Retinal pigment epithelial cell (primary cell): ENCODE measurements around the gene SPSB3.

Experiments used
- DNase-seq: peaks from one replicate; pipeline ENCODE4 v3.0.0-alpha.2; 2010; ENCODE audit warnings: low read depth
- H3K4me3 ChIP-seq: 2 replicates; pipeline ENCODE4 v1.5.1; 2011; ENCODE audit warnings: mild to moderate bottlenecking, low read length, control low read depth, moderate library complexity
- TF ChIP-seq, protein P1 (sequence below): conservative IDR thresholded peaks from 2 replicates; pipeline ENCODE4 v1.5.1; 2011; ENCODE audit warnings: low read depth, low read length, control low read depth, inconsistent platforms

Gene SPSB3

GRCh38 chr16:1744338-1744840 is 38.0 kb downstream of the SPSB3 start:
- no peak for DNase-seq
- no peak overlapping the region for H3K4me3 ChIP-seq
- TF ChIP-seq, protein P1, sequence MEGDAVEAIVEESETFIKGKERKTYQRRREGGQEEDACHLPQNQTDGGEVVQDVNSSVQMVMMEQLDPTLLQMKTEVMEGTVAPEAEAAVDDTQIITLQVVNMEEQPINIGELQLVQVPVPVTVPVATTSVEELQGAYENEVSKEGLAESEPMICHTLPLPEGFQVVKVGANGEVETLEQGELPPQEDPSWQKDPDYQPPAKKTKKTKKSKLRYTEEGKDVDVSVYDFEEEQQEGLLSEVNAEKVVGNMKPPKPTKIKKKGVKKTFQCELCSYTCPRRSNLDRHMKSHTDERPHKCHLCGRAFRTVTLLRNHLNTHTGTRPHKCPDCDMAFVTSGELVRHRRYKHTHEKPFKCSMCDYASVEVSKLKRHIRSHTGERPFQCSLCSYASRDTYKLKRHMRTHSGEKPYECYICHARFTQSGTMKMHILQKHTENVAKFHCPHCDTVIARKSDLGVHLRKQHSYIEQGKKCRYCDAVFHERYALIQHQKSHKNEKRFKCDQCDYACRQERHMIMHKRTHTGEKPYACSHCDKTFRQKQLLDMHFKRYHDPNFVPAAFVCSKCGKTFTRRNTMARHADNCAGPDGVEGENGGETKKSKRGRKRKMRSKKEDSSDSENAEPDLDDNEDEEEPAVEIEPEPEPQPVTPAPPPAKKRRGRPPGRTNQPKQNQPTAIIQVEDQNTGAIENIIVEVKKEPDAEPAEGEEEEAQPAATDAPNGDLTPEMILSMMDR, result no peak

- TF ChIP-seq, protein P1, result no peak
- no peak for DNase-seq
- H3K4me3 ChIP-seq, result no peak overlapping the region
Measured at GRCh38 chr16:1743376-1744337, 38.7 kb downstream of the SPSB3 start.

DNA sequence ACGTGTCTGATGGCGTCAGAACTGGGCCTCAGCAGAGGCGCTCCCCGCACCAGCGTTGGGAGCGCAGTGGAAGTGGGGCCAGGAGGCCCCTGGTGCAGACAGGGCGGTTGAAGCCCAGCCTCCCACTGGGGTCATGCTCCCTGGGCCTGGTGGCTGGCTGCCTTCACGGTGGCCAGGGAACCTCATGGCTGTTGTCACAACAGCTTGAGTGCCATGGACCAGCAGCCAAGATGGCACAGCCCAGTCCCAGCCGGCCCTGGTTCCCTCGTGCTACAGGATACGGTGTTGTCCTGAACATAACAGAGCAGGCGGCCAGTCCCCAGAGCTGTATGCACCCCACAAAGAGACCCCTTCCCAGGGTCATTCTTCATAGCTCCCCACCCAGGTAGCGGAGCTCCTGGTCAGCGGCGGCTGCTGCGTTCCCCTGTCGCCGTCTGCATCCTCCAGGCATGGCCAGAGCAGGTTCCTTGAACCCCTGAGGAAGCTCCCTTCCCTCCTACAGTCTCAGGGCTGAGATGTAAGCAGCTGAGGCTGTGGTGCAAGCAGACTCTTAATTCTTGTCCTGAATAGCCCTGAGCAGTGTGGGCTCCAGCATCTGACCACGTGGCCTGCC is 40.7 kb downstream of the SPSB3 start:
- no peak for DNase-seq
- no peak overlapping the region for H3K4me3 ChIP-seq

DNA sequence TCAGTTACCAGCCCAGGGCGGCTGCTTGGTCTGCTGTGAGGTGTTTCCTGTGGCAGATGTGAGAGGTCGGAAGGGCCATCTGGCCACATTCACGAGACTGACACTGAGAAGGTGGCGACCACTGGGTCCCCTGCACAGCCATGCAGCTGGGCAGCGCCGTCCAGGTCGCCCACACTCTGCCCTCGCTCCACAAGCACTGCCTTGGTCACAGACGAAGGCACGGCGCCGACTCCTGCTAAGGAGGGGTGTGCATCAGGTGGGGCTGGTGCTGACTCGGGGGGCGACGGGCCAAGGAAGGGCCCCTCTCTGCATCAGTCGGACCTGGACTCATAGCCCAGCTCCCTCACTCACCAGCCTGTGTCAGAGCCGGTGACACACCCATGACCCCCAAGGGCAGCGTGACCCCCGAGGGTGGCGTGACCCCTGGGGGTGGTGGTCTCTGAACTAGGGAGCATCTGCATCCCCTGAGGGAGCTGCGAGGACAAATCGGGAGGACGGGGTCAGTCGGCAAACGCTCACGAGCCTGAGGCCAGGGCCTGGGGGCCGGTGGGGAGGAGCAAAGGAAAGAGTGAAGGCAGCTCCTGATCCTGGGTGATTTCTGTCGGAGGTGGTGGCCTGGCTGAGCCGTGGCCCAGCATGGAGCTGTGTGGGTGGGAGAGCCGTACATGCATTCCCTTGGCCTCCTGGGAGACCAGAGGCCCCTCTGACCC is 41.4 kb downstream of the SPSB3 start:
- no peak overlapping the region for H3K4me3 ChIP-seq
- TF ChIP-seq, protein P1, result no peak
- no peak for DNase-seq

More for the DNA sequence above, 40.7 kb downstream of the SPSB3 start:
- TF ChIP-seq, protein P1, result no peak

DNA sequence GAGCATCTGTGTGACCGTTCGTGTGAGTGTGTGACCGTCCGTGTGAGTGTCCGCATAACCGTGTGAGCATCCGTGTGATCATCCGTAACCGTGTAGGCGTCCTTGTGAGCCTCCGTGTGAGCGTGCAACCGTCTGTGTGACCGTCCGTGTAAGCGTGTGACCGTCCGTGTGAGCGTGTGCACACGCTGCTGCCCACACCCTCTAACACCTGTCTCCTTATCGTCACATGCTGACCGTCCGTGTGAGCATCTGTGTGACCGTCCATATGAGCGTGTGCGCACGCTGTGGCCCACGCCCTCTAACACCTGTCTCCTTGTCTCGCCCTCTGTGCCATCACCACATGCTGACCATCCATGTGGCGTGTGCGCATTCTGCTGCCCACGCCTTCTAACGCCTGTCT is 42.1 kb downstream of the SPSB3 start:
- DNase-seq, result no peak
- TF ChIP-seq, protein P1, result no peak
- no peak overlapping the region for H3K4me3 ChIP-seq

GRCh38 chr16:1734816-1735215 is 47.6 kb downstream of the SPSB3 start:
- no peak for DNase-seq
- TF ChIP-seq, protein P1, result no peak
- H3K4me3 ChIP-seq, result no peak overlapping the region
